ENCODE data around the gene TRIM37. TPM values are rescaled to one million over a fixed set of nuclear protein-coding genes. Genes with fewer than 3 reads are reported as not detected.

TRIM37 gene
- total RNA-seq, 6 experiments from 2014 or later: 21.5 to 25.0 (median 23.7) TPM

GRCh38 chr17:58993311-58993710 is 113.4 kb downstream of the TRIM37 start:
- no peak for TF ChIP-seq CTCF (IDR thresholded peaks at IDR 0.05)
- no peak for DNase-seq
- Mint-ChIP-seq H3K27me3 (ENCODE audit: insufficient read depth) (peaks cover 2% of the 10 kb centered on the region), H3K4me3 (no peak overlapping the region), H3K9me3 (no peaks in the 10 kb centered on the region), H3K4me1 (ENCODE audit: low read depth) (peaks cover 49% of the 10 kb centered on the region), H3K36me3 (ENCODE audit: low read depth) (peaks cover 23% of the 10 kb centered on the region), H3K27ac (peak overlapping the region; percentile 98)

GRCh38 chr17:58991718-58992331 is 114.9 kb downstream of the TRIM37 start:
- TF ChIP-seq CTCF (IDR thresholded peaks at IDR 0.05): no peak
- H3K4me1 Mint-ChIP-seq (ENCODE audit: low read depth): peaks cover 38% of the 10 kb centered on the region
- peak; percentile 79 for DNase-seq
- H3K27me3 Mint-ChIP-seq (ENCODE audit: insufficient read depth): peaks cover 2% of the 10 kb centered on the region
- peak overlapping the region; percentile 51 for H3K4me3 Mint-ChIP-seq
- peaks cover 20% of the 10 kb centered on the region for H3K36me3 Mint-ChIP-seq (ENCODE audit: low read depth)
- peak overlapping the region; percentile 86 for H3K27ac Mint-ChIP-seq
- no peaks in the 10 kb centered on the region for H3K9me3 Mint-ChIP-seq

- Mint-ChIP-seq H3K4me3 (no peak overlapping the region), H3K27me3 (ENCODE audit: insufficient read depth) (peaks cover 2% of the 10 kb centered on the region), H3K27ac (no peak overlapping the region), H3K36me3 (ENCODE audit: low read depth) (peaks cover 17% of the 10 kb centered on the region), H3K9me3 (no peaks in the 10 kb centered on the region), H3K4me1 (ENCODE audit: low read depth) (peaks cover 30% of the 10 kb centered on the region)
- TF ChIP-seq CTCF (IDR thresholded peaks at IDR 0.05): no peak
- DNase-seq: no peak
Measured at GRCh38 chr17:58989629-58990028, 117.1 kb downstream of the TRIM37 start.

- Mint-ChIP-seq H3K27me3 (ENCODE audit: insufficient read depth) (no peaks in the 10 kb centered on the region), H3K4me1 (ENCODE audit: low read depth) (no peaks in the 10 kb centered on the region), H3K27ac (no peak overlapping the region), H3K9me3 (no peaks in the 10 kb centered on the region), H3K36me3 (ENCODE audit: low read depth) (peaks cover 5% of the 10 kb centered on the region; the same call in 1 of the 2 replicates), H3K4me3 (no peak overlapping the region)
- TF ChIP-seq CTCF (IDR thresholded peaks at IDR 0.05): no peak
- no peak for DNase-seq
Measured at GRCh38 chr17:58985971-58986370, 120.7 kb downstream of the TRIM37 start.

GRCh38 chr17:58985367-58985766 is 121.3 kb downstream of the TRIM37 start:
- H3K4me1 Mint-ChIP-seq (ENCODE audit: low read depth): no peaks in the 10 kb centered on the region
- no peak for TF ChIP-seq CTCF (IDR thresholded peaks at IDR 0.05)
- H3K27ac Mint-ChIP-seq: no peak overlapping the region
- peaks cover 5% of the 10 kb centered on the region; the same call in 1 of the 2 replicates for H3K36me3 Mint-ChIP-seq (ENCODE audit: low read depth)
- H3K9me3 Mint-ChIP-seq: no peaks in the 10 kb centered on the region
- H3K4me3 Mint-ChIP-seq: no peak overlapping the region
- DNase-seq: no peak
- H3K27me3 Mint-ChIP-seq (ENCODE audit: insufficient read depth): no peaks in the 10 kb centered on the region

All from HFFc6 (cell line).